OCI-M2 (cell line): ENCODE measurements around the gene RAD23B.

Source experiments
- DNase-seq: peaks from one replicate; lab custom pipeline; 2025; ENCODE audit not compliant: unreplicated experiment; lab: John Stamatoyannopoulos, UW

The RAD23B gene

DNA sequence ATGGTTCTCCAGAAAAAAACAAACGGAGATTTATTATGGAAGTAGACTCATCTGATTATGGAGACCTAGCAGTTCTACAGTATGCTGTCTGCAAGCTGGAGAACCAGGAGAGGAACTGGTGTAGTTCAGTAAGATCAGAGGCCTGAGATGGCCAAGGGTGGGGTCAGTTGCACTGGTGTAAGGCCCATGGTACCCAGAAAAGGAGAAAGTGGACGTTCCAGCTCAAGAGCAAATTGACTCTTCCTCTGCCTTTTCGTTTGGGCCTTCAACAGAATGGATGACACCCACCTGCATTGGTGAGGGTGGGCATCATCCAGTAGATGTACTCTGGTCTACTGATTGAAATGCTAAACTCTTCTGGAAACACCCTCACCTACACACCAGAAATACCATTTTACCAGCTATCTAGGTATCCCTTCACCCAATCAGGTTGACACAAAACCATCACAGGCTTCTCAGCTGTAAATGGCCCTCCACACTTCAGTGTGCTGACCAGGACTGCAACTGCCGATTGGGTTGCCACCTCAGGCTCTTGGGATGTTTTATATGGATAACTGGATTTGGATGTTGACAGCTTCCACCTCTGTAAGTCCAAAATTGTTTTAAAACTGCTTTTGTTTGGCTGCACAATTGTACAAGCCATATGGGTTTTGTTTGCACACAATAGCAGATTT lies 51.2 kb downstream of the RAD23B start:
- DNase-seq, result no peak

DNA sequence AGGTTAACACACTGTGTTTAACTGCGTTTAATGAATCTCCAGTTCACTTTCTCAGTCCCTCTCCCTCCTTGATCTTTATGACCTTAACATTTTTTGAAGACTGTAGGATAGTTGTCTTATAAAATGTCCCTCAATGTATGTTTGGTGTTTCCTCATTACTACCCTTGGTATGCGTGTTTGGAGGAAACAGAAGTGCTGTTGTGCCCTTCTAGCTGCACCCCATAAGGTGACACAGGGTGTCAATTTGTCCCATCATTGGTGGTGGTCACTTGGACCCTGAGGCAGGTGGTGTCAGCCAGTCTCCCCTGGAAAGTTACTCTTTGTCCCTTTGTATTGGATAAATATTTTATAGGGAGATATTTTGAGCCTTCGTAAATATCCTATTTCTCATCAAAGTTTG lies 52.3 kb downstream of the RAD23B start:
- DNase-seq, result no peak

DNA sequence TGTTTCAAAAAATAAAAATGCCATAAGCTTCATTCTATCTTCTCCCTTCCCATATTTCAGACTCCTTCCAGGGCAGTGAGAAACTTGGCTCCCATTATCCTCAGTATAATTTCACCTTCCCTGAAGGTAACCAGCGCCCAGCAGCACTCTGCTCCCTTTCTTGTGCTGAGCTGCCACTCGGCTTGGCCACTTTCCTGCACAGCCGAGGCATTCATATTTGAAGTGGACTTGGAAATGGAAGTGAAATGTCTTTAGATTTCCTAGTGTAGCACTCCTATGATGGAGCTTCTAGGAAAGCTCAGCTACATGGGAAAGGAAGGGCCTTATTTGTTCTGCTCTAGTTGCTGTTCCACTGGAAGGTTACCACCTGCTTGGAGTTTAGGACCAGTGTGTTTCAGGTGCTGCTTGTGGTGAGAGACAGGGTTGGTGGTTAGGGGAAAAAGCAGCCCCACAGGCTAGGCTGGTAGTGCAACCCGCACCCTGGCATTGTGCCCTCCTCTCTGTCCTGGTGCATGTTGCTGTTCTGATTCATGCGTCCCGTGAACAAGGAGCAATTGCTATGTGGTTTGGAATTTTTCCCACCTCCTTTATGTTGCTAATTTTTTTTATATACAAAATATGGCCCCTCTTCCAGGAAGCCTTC lies 53.8 kb downstream of the RAD23B start:
- DNase-seq, result no peak

DNA sequence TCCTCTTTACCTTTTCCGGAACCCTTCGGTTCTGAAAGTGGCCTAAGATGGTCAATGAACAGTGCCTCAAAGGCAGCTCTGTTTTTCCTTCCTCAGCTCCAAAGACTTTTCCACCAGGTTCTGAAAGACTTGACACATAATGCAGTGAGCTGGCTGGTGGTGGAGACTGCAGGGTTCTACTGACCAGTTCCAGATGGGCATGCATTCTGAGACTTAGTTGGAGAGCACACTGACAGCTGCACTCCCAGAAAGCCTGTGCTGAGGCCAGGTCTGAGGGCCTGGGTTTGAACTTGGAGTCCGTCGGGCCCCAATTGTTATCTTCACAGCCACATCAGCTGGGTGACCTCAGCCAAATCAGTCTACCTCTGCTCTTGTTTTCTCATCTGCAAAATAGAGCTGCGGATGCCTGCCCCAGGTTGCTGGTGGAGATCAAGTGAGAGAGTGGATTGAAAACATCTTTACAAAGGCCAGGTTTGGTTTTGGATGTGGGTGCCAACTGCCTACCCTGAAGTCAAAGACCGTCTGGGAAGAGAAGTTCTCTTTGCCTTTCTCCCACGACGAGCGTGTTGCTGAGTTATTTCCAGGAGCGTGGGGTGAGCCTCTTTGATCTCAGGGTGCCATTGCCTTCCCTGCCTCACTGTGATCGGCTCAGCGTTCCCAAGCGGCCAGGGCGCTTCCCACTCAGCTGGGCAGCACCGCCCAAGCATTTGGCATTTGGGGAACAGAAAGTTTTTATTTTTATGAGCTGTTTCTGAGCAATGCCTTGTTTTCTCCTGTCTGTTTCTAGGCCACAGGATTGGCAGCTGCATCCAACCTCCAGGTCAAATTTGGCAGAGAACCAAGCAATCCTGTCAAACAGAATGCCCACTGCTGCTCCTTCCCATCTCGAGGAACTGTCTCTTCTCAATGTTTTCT lies 54.9 kb downstream of the RAD23B start:
- no peak for DNase-seq

DNA sequence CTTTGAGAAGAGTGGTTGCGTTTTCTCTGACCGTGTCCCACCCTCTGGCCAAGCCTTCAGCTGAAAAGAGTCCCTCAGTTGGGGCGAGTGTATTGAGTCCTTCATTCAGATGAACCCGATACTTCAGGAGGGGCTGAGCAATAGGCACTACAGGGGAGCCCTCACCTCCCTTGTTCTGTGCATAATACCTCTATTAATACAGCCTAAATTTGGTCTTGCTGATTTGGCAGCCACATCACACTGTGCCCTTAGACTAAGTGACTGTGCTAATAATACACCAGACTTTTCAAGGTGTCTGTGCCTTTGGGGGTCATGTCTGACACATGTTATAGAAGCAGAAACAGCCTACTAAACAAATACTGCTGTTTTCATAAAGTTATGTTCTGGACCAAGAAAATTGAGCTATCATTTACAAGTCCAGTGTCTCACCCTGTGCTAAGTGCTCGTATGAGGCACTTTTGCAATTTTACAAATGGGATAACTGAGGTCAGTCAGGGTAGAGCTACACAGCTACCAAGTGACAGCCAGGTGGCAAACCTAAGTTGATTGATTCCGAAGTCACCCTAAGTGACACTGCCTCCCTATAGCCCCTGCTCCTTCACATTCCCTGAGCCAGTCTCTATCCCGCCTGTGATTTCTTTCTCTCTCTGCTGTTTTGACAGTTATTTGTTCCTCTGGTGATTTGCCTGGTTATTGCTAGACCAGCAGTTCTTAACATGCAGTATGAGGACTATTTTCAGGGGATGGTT lies 56.0 kb downstream of the RAD23B start:
- DNase-seq, result no peak

DNA sequence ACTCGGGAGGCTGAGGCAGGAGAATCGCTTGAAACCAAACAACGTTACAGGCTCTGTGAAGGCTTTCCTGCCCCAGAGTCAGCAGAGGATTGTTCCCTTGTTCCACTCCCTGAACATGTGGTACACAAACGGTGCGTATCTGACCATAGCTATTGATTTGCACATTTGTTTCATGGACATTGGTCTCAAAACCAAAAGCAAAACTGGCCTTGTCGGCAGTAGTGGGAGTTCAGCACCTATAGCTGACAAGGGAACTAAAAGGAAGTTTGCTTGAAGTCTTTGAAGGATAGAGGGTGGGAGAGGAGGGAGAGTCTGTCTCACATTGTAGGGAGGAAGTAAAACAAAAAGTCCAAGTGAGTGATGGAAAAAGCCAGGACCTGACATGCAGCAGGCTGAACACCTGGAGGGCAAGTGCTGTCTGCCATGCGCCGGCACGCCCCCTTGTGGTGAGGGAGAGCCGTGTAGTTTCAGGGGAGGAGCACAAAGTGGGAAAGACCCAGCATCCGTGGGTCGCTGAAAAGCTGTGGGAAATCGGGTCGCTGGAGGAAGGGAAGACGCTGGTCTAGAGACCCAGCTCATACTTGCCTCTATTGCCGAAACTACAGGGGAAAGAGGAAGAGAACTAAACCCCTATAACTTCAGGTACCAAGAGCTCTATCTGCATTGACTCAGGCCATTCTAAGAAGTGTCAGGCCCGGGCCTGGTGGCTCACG lies 58.0 kb downstream of the RAD23B start:
- no peak for DNase-seq

DNA sequence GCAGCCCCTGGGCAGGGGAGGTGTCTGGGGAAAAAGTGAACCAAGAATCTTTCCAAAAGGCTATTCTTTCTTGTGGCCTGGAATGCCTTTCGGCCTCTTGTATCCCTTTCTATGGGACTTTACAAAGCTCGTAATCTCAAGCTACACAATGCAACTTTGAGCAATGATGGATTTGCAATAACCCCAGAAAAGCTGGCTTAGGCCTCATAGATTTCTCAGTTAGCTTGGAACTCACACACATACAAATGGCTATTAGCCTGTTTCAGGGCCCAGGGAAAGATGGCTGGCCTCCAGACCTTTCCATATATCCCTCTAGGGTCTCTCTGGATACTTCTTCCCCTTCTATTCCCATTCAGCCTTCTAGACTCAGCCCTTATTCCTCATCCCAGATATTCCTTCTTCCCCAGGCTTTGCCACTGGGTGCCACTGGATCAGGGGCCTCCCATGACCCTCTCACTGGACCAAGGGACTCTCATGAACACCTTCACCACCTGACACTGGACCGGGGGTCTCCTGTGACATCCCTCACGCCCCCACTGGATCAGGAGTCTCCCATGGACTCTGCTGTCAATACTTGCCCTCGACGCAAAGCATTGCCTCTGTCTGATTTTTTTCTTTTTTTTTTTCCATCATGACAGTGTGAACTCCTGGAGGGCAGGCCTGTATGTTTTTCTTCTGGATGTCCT lies 59.5 kb downstream of the RAD23B start:
- DNase-seq, result no peak

DNA sequence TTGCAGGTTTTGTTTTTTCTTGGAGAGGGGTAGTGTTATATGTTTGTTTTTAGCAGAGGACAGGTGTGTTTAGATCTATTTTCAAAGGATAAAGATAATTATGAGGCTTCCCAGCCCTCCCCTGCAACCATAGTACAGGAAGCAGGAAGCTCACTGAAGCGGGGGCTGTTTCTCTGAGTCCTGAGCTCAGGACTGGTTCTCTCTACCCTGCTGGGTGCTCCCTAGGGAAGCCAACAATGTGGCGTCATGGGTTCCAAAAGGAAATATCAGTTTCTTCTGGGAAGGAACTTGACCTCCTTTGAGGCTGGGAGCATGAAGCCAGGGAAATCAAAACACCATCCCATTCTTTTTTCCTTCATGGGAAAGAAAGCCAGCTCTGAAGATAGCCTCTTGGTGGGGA lies 62.2 kb downstream of the RAD23B start:
- DNase-seq, result no peak

DNA sequence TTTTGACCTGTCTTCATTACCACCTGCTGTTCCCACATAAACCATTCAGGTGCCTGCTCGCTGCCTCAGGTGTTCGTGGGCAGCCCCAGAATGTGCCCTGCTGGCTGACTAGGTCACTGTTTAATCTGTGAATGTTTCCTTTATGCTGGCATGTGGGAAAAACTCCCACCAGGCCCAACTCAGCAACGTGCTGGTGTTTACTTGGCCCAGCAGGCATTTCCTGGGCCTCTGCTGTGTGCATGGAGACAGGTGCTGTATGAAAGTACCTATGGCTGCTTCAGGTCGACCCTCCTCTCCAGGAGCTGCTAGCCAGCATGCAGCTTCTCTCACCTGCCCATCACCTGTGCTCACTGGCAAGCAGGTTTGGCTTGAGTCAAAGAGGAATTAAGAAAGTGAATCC lies 65.8 kb downstream of the RAD23B start:
- DNase-seq, result no peak

DNA sequence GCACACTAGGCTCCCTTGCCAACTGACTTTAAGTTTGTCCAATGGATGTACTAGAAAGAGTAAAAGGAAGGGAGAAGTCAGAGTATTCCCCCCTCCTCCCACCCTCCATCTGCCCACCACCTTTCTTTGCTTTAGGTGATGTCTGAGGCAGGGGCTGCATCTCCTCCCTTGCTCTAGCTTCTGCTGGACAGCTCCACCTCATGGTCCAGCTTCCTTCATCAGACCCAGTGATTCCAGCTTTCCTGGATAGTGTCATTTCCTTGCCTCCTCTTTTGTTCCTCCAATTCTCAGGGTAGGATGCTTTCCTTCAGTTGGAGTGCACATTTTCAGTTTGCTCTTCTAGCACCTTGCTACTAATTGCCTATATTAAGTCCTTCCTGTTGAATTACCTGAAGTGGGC lies 67.4 kb downstream of the RAD23B start:
- no peak for DNase-seq

DNA sequence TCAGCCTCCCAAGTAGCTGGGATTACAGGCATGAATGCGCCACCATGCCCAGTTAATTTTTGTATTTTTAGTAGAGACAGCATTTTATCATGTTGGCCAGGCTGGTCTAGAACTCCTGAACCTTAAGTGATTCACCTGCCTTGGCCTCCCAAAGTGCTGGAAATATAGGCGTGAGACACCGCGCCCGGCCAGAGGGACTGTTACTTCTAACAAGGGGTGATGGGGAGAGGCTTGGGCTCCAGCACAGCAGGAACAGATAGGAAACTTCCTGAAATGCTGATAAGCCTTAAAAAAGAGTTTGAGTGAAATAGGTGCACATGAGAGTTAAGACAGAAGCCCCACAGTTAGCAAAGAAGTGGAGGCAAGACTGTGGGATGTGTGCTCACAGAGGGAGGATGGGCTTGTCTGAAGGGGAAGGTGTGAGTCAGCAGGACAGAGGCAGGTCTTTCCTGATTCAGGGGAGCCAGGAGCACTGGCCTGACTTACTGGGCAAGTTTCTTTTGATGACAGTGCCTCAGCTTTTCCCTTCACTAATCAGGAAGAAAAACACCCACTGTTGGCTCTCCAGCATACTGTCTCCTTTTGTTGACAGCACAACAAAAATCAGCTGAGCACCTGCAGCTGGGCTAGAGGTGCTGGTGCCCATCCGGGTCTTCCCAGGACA lies 68.4 kb downstream of the RAD23B start:
- no peak for DNase-seq

DNA sequence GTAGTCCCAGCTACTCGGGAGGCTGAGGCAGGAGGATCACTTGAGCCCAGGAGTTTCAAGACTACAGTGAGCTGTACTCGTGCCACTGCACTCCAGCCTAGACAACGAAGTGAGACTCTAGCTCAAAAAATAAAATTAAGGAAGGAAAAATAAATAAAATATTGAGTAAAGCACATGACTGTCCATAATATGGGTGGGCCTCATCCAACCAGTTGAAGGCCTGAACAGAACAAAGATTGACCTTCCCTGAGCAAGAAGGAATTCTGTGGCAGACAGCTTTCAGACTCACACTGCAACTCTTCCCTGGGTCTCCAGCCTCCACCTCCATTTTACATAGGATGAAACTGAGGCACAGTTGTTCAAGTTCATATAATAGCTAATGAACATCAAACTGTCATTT lies 72.3 kb downstream of the RAD23B start:
- DNase-seq, result no peak

DNA sequence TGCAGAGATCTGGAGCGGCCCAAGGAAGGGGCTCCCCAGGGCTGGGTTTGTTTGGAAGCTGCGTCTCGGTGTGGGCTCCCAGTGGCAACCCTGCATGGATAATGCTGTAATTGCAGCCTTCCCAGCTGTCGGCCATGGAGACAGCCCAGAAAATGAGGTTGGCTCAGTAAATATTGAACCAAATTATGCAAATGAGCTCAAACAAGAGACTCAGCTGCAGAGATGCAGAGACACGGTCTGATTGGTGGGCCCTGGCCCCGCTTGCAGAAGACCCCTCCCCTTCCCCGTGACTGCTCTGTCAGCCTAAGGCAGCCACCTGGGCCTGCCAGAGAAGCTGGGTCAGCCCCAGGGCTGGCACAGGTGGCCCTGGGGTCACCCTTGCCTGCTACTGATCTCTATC lies 75.9 kb downstream of the RAD23B start:
- DNase-seq, result no peak

DNA sequence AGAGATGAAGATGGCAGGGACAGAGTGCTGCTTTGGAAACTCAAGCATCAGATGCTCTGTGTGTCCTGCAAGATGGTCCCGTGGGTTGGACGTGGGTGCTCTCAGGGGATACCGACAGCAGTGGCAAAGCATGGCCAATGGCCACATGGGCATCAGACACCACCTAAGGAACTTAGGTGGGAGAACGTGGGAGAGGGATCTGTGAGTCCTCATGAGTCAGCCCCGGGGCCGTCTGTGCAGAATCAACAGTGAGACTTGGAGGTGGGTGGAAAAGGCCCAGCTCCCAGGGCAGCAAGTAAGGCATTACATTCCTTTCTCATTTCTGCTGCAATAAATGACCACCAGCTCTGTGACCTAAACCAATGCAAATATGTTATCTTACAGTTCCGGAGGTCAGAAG lies 77.0 kb downstream of the RAD23B start:
- DNase-seq, result no peak

DNA sequence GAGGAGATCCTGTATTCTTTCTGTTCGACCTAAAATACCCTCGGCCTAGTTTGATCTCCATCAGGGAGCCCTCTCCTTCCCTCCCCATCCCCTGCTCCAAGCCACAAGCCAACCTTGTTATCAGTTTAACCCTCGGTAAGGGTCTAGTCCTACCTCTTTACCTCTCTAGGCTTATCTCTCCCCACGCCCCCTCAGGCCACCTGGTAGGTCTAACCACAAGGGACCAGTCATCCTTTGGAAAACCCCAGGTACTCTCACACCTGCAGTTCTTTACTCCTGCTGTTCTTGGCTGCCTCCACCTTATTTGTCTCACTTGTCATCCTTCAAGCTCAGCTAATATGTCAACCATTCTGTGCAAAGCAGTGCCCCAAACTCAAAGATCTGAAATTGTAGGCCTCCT lies 78.7 kb downstream of the RAD23B start:
- no peak for DNase-seq

DNA sequence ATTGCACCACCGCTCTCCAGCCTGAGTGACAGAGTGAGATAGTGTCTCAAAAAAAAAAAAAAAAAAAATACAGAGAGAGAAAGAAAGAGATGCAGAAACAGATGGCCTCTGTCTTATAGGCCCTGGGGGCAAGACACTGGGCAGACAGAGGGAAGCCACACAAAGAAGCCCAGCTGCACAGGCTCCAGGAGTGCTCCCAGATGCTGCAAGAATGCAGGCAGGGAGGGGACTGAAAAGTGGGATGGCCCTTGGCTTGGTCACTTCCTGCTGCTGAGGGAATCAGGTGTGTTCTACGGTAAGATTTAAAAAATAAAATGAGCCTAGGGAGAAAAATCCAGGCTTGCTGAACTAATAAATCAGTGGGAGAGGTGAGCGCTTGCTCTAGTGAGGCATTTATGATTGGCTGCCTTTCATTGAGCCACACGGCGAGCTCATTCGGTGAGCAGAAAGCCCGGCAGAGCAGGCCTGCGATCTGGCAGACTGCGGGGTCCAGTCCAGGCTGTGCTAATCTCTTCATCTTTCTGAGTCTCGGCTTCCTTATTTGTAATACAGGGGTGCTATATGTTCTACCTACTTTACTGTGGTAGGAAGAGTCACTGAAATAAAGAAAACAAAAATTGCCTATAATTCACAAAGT lies 80.6 kb downstream of the RAD23B start:
- no peak for DNase-seq

DNA sequence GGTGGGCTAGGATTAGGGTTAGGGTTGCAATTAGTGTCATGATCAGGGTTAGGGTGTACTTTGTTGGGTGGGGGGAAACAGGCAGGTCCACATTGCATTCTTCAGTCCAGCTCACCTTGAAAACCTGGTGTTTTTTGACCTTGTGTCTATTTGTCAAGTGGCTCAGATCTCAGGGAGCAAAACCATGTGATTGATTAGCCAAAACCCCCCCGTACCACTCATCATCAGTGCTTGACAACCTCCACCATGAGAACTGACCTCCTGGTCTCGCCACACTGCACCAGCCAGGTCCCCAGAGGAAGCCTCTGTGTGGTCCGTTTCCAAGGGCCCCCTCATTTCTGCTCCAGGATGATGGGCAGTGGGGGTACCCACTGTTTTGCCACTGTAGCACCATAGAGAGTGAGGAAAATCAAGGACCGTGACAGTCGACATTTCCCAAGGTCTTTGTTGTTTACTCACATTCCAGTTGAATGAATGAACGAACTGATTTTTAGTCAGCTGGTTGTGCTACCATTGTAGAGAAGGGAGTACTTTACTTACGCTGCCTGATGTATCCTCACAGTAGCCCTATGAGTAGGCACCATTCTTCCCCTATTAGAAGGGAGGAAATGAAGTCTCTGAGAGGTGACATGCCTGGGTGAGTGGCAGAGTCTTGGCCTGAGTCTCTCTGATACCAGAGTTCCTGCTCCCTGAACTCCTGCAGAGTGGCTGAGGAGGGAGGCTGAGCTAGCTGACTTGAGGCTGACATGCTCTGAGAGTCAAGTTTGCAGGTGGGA lies 84.8 kb downstream of the RAD23B start:
- no peak for DNase-seq

DNA sequence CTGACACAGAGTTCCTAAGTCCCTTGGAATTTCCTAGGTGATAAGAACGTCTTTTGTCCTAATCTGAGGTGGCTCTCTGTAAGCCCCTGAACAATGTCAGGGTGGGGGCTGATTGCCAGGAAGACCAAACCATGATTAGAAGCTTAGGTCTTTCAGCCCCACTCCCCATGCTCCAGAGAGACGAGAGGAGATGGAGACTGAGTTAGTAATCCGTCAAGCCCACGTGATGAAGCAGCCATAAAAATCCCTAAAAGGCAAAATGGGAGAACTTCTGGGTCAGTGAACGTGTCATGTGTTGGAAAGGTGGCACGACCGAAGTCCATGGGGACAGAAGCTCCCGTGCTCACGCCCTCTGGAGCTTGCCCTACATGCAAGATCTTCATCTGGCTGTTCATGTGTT lies 85.6 kb downstream of the RAD23B start:
- no peak for DNase-seq
